Lung (tissue), 12 donors: ENCODE data around the gene CNNM4. TPM values are rescaled to one million over a fixed set of nuclear protein-coding genes. Genes with fewer than 3 reads are reported as not detected.

Experiments
- ATAC-seq: fragments of 200-7000 bp; cut with Tn5 transposase; one replicate; pipeline ENCODE4 v1.9.1; 2020; ENCODE audit warnings: moderate number of reproducible peaks; ENCODE audit not compliant: insufficient read depth, low FRiP score
- DNase-seq, 3 donors: peaks; one replicate each; pipeline ENCODE4 v3.0.0-alpha.2; 2013 to 2017
- H3K27ac ChIP-seq, 2 donors: one replicate each; pipeline ENCODE4 v1.5.1; 2013; ENCODE audit warnings: mild to moderate bottlenecking in 2 of 2, moderate library complexity in 2 of 2, control low read depth in 1 of 2, inconsistent platforms in 1 of 2, low read depth in 1 of 2, low read length in 1 of 2
- H3K27me3 ChIP-seq, 3 donors: one replicate each; pipeline ENCODE4 v1.5.1; 2013; ENCODE audit warnings: low read length in 2 of 3; ENCODE audit not compliant: control insufficient read depth in 3 of 3, insufficient read depth in 3 of 3
- H3K36me3 ChIP-seq, 4 donors: one replicate each; pipeline ENCODE4 v1.5.1; 2013; ENCODE audit warnings: low read length in 4 of 4, mild to moderate bottlenecking in 1 of 4, moderate library complexity in 1 of 4; ENCODE audit not compliant: control insufficient read depth in 4 of 4, insufficient read depth in 4 of 4
- H3K4me1 ChIP-seq, 5 donors: one replicate each; pipeline ENCODE4 v1.5.1; 2013; ENCODE audit warnings: low read length in 5 of 5, mild to moderate bottlenecking in 2 of 5, moderate library complexity in 1 of 5; ENCODE audit not compliant: control insufficient read depth in 5 of 5, insufficient read depth in 5 of 5
- H3K4me3 ChIP-seq: one replicate; pipeline ENCODE4 v1.5.1; 2013; ENCODE audit warnings: mild to moderate bottlenecking, control low read depth, moderate library complexity
- H3K9ac ChIP-seq, 2 donors: one replicate each; pipeline ENCODE4 v1.5.1; 2013; ENCODE audit warnings: low read length in 2 of 2, control low read depth in 1 of 2; ENCODE audit not compliant: insufficient read depth in 1 of 2
- H3K9me3 ChIP-seq, 4 donors: one replicate each; pipeline ENCODE4 v1.5.1; 2013; ENCODE audit warnings: low read length in 3 of 4, mild to moderate bottlenecking in 1 of 4, moderate library complexity in 1 of 4; ENCODE audit not compliant: control insufficient read depth in 4 of 4, insufficient read depth in 3 of 4
- CTCF ChIP-seq: IDR thresholded peaks from 2 replicates; pipeline ENCODE4 v1.5.1; 2012; ENCODE audit warnings: mild to moderate bottlenecking; ENCODE audit errors: control extremely low read depth, extremely low read depth
- WGBS, 2 donors: extraction: QIAGEN DNeasy Blood & Tissue Kit; methylation state at CpG; one replicate each; pipeline ENCODE4 v1.1.7; 2013; 5-methylcytosine and 5-hydroxymethylcytosine counted together
- polyA plus RNA-seq, 2 donors: library from polyadenylated mRNA; stranded (reverse); fragments of 200-250 nt; gene quantifications; one replicate each; pipeline ENCODE4 v1.2.1, GENCODE V29; 2013
- total RNA-seq, 2 donors: library from RNA; depleted of rRNA in 1 of 2; stranded (reverse); fragments of >200 nt in 1 of 2; gene quantifications; one replicate each; pipeline ENCODE4 v1.2.1, GENCODE V29; 2014 to 2021
- donor health status: control.
- donor health status: control.
- donor health status: Bipolar disorder and iron deficiency.
- donor health status: healthy.
- donor health status: DM: yes; HTN: yes; CAD: no.

The CNNM4 gene
- total and polyA plus RNA-seq, 4 donors, result 4.0 to 19.8 (median 12.3) TPM

GRCh38 chr2:96844405-96844808 is 83.7 kb downstream of the CNNM4 start:
- no peak overlapping the region for H3K27ac ChIP-seq
- ATAC-seq (no peak), DNase-seq (no peak)
- H3K4me3 ChIP-seq, result no peak overlapping the region
- no peak for TF ChIP-seq CTCF
- peaks cover 0 to 10% (median 5%) of the 10 kb centered on the region in 4 donors for H3K36me3 ChIP-seq
- 90 to 95% methylated on average over 15 to 17 of the region's 17 CpGs for WGBS, 2 donors
- peaks cover 0 to 5% (median 0%) of the 10 kb centered on the region in 5 donors for H3K4me1 ChIP-seq
- H3K9ac ChIP-seq, result no peak overlapping the region
- no peaks in the 10 kb centered on the region for H3K27me3 ChIP-seq
- no peaks in the 10 kb centered on the region for H3K9me3 ChIP-seq

- WGBS, 2 donors, result 93% methylated on average over 5 of the region's 5 CpGs
- H3K36me3 ChIP-seq, result peaks cover 5 to 18% (median 12%) of the 10 kb centered on the region in 4 donors
- no peaks in the 10 kb centered on the region for H3K27me3 ChIP-seq
- no peak for ATAC-seq
- H3K4me3 ChIP-seq, result no peak overlapping the region
- no peaks in the 10 kb centered on the region for H3K4me1 ChIP-seq
- no peak for TF ChIP-seq CTCF
- H3K9ac ChIP-seq, result no peak overlapping the region
- H3K27ac ChIP-seq, result no peak overlapping the region
- DNase-seq, result no peak
- no peaks in the 10 kb centered on the region for H3K9me3 ChIP-seq
Measured at GRCh38 chr2:96846825-96847224, 86.1 kb downstream of the CNNM4 start.

- Histone ChIP-seq H3K27me3 (no peaks in the 10 kb centered on the region), H3K36me3 (peaks cover 5 to 19% (median 12%) of the 10 kb centered on the region in 4 donors), H3K4me3 (no peak overlapping the region), H3K27ac (no peak overlapping the region), H3K9ac (no peak overlapping the region), H3K4me1 (no peaks in the 10 kb centered on the region), H3K9me3 (no peaks in the 10 kb centered on the region)
- TF ChIP-seq CTCF, result no peak
- DNase-seq (no peak), ATAC-seq (no peak)
- WGBS, 2 donors, result 85 to 89% methylated on average over 10 of the region's 10 CpGs
Measured at GRCh38 chr2:96847586-96847985, 86.9 kb downstream of the CNNM4 start.

- DNase-seq (no peak), ATAC-seq (no peak)
- no peak overlapping the region for H3K9ac ChIP-seq
- H3K27ac ChIP-seq, result no peak overlapping the region
- TF ChIP-seq CTCF, result no peak
- no peaks in the 10 kb centered on the region for H3K27me3 ChIP-seq
- no peak overlapping the region for H3K4me3 ChIP-seq
- no peaks in the 10 kb centered on the region for H3K4me1 ChIP-seq
- WGBS, 2 donors, result 89 to 96% methylated on average over 9 of the region's 9 CpGs
- peaks cover 8 to 25% (median 13%) of the 10 kb centered on the region in 4 donors for H3K36me3 ChIP-seq
- H3K9me3 ChIP-seq, result no peaks in the 10 kb centered on the region
Measured at GRCh38 chr2:96848264-96848663, 87.6 kb downstream of the CNNM4 start.
